ENCODE results near the gene C4orf50. TPM values are rescaled to one million over a fixed set of nuclear protein-coding genes. Genes with fewer than 3 reads are reported as not detected.
A peak's percentile ranks its signal among the peaks of the same experiment; 100 is the strongest.

C4orf50 gene
- total RNA-seq, 3 donors from 2014 or later = 0.07 to 0.73 (median 0.09) TPM

DNA sequence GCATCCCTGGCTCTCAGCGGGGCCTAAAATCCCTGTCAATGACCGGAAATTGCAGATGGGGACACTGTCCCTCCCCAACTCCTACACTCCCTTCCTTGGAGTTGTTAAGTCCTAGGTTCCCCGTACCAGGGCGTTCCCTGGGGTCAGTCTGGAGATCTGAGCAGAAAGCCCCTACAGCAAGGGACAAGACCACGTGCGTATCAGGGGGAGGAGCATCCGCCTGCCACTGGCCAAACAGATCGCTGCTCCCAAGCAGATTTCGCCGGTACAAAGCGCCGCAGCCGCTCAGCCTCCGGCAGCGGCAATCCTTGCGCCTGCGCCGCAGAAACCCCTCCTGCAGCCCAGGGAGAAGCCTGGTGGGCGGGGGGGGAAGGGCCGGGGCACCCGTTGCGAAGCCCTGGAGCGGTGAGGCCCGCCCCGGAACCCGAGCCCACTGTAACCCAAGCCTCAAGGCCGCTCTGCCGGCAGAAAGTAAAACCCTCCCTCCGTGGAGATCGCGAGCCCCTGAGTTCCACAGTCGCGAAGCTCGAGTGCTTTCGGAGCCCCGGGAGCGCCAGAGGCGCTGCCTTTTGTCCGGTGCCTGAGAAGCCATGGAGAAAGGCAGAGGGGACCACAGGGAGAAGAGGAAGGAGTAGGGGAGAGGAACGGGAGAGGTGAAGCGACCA lies 128.0 kb downstream of the C4orf50 start:
- TF ChIP-seq, protein P1, sequence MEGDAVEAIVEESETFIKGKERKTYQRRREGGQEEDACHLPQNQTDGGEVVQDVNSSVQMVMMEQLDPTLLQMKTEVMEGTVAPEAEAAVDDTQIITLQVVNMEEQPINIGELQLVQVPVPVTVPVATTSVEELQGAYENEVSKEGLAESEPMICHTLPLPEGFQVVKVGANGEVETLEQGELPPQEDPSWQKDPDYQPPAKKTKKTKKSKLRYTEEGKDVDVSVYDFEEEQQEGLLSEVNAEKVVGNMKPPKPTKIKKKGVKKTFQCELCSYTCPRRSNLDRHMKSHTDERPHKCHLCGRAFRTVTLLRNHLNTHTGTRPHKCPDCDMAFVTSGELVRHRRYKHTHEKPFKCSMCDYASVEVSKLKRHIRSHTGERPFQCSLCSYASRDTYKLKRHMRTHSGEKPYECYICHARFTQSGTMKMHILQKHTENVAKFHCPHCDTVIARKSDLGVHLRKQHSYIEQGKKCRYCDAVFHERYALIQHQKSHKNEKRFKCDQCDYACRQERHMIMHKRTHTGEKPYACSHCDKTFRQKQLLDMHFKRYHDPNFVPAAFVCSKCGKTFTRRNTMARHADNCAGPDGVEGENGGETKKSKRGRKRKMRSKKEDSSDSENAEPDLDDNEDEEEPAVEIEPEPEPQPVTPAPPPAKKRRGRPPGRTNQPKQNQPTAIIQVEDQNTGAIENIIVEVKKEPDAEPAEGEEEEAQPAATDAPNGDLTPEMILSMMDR (IDR thresholded peaks at IDR 0.05) = no peak
- no peaks in the 10 kb centered on the region for H3K36me3 ChIP-seq (ENCODE audit: low read depth)
- no peaks in the 10 kb centered on the region for H3K9me3 ChIP-seq
- peaks cover 11% of the 10 kb centered on the region for H3K4me1 ChIP-seq (ENCODE audit: low read depth)
- H3K4me3 ChIP-seq = no peak overlapping the region
- DNase-seq (no peak), ATAC-seq (no peak)
- intact Hi-C loops (cut with DNase I, micrococcal nuclease) = no loop called here

DNA sequence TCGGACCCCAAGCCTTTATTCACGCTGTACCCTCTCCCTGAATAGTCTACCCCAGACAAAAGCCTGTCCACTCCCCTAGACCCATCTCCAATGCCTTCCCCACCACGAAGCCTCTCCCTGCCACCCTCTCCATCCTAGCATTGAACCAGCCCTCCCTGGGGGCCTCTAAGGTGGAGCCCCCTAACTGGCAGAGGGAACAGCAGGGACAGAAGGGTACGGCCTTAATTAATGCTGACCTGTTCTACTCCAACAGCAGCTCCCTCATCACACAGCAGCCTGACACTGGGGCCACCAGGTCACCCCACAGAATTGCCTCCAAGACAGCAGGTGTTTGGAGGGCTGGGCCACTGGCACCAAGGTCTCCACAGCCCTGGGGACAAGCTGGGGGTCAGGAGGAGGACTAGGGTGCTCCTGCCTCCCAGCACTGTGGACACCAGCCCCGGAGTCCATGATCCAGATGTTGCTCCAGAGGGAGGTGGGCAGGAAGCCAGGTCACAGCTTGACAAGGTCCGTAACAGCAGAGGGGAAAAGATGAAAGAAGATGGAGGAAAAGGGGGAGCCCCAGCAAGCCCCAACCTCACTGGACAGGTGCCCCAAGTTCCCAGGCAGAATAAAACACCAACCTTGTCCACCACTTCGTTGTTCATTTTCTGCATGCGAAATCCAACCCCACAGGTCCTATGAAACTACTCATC lies 129.1 kb downstream of the C4orf50 start:
- TF ChIP-seq, protein P1 (IDR thresholded peaks at IDR 0.05) = no peak
- DNase-seq = no peak
- intact Hi-C loops (cut with DNase I, micrococcal nuclease) = no loop called here
- ATAC-seq = no peak
- no peaks in the 10 kb centered on the region for H3K9me3 ChIP-seq
- peaks cover 11% of the 10 kb centered on the region for H3K4me1 ChIP-seq (ENCODE audit: low read depth)
- no peaks in the 10 kb centered on the region for H3K36me3 ChIP-seq (ENCODE audit: low read depth)
- H3K4me3 ChIP-seq = no peak overlapping the region

DNA sequence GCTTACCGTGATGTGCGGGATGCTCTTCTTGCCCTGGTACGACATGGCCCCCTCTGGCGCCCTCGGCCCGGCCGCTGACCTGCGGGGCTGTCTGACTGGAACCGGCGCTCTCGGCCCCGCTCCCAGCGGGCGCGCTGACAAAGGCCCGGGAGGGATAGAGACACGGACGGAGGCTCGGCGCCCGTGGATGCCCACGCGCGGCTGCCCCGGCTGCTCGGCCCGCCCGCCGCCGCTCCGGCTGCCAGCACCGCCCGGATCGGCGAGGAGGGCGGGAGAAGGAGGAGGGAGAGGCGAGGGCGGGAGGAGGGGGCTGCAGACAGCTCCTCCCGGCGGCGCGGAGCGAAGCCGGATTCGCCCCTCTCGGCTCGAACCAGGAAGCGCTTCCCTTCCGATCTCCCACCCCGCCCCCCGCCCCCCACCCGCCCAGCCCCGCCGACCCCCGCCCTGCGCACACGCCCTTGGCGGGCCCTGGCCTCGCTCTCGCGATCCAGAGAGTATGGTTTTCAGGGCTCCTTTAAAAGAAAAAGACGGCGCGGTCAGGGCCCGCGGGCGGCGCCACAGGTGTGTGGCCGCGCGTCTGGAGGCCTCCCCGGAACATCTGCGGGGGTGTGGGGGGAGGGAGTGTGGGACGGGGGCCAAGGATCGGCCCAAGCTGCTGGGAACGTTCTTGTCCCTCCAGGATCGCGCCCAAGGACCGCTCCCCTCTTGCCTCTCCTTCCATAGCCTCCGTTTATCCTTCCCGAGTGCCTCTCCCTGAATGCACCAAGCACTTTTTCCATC lies 129.8 kb downstream of the C4orf50 start:
- H3K4me3 ChIP-seq = no peak overlapping the region
- intact Hi-C loops (cut with DNase I, micrococcal nuclease) = no loop called here
- no peaks in the 10 kb centered on the region for H3K36me3 ChIP-seq (ENCODE audit: low read depth)
- peak; percentile 12 for ATAC-seq
- no peak for DNase-seq
- H3K9me3 ChIP-seq = no peaks in the 10 kb centered on the region
- TF ChIP-seq, protein P1 (IDR thresholded peaks at IDR 0.05) = no peak
- peaks cover 11% of the 10 kb centered on the region for H3K4me1 ChIP-seq (ENCODE audit: low read depth)

DNA sequence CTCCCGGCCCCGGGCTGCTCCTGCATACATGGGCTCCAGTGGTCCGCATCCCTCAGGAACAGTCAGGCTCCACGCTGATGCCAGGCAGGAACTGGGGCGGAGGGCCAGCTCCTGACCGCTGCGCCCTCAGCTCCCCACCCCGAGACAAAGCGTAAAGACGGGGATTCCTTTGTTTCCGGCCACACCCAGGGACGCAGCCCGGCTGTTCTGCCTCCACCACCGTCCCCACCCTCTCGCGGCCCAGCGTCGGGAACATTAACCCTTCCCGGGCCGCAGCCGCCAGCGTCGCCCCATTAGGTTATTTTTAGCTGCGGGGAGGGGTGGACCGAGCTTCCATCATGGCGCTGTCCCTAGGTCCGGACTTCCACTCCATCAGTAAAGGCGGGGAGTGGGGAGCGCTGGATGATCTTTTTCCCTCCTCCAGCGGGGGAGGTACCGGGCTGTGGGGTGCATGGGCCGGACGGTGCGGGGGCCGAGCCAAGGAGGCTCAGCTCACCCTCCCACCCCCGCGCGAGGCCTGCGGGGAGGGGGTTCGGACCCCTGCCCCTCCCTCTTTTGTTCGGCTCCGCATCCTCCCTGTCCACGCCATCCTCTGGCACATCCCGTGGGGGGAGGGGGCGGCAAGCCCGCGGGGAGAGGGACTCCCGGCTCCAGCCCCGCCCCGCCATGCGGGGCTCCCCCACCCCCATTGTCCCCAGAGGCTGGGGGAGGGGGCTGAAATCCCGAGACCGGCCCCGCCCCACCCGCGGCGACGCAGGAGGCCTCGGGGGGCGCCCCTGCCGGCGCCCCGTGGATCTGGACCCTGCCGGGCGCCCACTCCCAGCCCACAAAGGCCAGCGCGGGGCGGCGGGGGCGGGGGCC lies 130.6 kb downstream of the C4orf50 start:
- peak in 1 of 3 donors; percentile 8 for DNase-seq
- Histone ChIP-seq H3K4me1 (ENCODE audit: low read depth) (peaks cover 11% of the 10 kb centered on the region), H3K4me3 (no peak overlapping the region), H3K36me3 (ENCODE audit: low read depth) (no peaks in the 10 kb centered on the region), H3K9me3 (no peaks in the 10 kb centered on the region)
- intact Hi-C loops (cut with DNase I, micrococcal nuclease) = no loop called here
- TF ChIP-seq, protein P1 (IDR thresholded peaks at IDR 0.05) = no peak
- peak; percentile 58 for ATAC-seq

DNA sequence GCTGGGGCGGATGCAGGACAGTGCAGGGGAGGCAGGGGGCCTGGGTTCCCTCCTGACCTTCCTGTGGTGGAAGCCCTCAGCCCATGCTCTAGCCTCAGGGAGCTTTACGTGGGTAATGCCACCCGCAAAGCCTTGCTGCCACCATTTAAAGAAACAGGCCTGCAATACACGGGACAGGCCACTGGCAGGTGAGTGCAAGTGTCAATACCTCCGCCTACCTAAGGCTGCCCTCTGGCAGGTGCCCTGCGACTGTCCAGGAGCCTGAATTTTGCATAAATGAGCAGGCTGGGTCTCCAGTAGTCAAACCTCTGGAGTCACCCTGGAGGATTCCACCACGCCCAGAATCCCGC lies 131.2 kb downstream of the C4orf50 start:
- intact Hi-C loops (cut with DNase I, micrococcal nuclease) = no loop called here
- ATAC-seq (peak; percentile 11), DNase-seq (no peak)
- H3K4me3 ChIP-seq = no peak overlapping the region
- TF ChIP-seq, protein P1 (IDR thresholded peaks at IDR 0.05) = no peak
- H3K36me3 ChIP-seq (ENCODE audit: low read depth) = no peaks in the 10 kb centered on the region
- H3K9me3 ChIP-seq = no peaks in the 10 kb centered on the region
- H3K4me1 ChIP-seq (ENCODE audit: low read depth) = peaks cover 11% of the 10 kb centered on the region
